Measurements from ENCODE around the gene DMTF1. TPM values are rescaled to one million over a fixed set of nuclear protein-coding genes. Genes with fewer than 3 reads are reported as not detected.
"Not testable (repeated sequence)": the region's sequence is repeated elsewhere in the genome, so short reads cannot be mapped to it uniquely, and the experiment has no call there.

DMTF1 gene

GRCh38 chr7:87245671-87246070 is 93.4 kb downstream of the DMTF1 start:
- not testable (repeated sequence) for H2AFZ ChIP-seq (ENCODE audit: low read length); H3K14ac ChIP-seq (ENCODE audit: low read length); H3K4me3 ChIP-seq (ENCODE audit: low read length in 2 of 2); H2BK15ac ChIP-seq (ENCODE audit: low read length); DNase-seq (ENCODE audit: low spot score); H3K9ac ChIP-seq (ENCODE audit: low read depth, low read length, poor library complexity); H2AK5ac ChIP-seq (ENCODE audit: low read depth, low read length); H3K23ac ChIP-seq (ENCODE audit: low read depth, low read length, poor library complexity); H3K79me1 ChIP-seq (ENCODE audit: low read depth, low read length); H3K18ac ChIP-seq (ENCODE audit: low read length); H4K91ac ChIP-seq (ENCODE audit: low read depth, low read length, poor library complexity); H3K9me3 ChIP-seq (replicated peaks in 1 of 2; ENCODE audit: control insufficient read depth in 2 of 2, insufficient read depth in 1 of 2, low read depth in 1 of 2, low read length in 2 of 2); H3K36me3 ChIP-seq (replicated peaks in 1 of 2; ENCODE audit: control insufficient read depth in 2 of 2, insufficient read depth in 2 of 2, low read length in 2 of 2); H2BK12ac ChIP-seq (ENCODE audit: low read length); H2BK5ac ChIP-seq (ENCODE audit: low read length); H4K8ac ChIP-seq (ENCODE audit: low read depth, low read length); H3K4me2 ChIP-seq (ENCODE audit: insufficient read depth, low read length, poor library complexity, severe bottlenecking); H3K4ac ChIP-seq (ENCODE audit: low read length); H2BK120ac ChIP-seq (ENCODE audit: low read depth, low read length); H3K27ac ChIP-seq (replicated peaks; ENCODE audit: low read length); H3K4me1 ChIP-seq (ENCODE audit: control insufficient read depth in 2 of 2, insufficient read depth in 1 of 2, low read depth in 1 of 2, low read length in 2 of 2)
- H3K27me3 ChIP-seq (ENCODE audit: control insufficient read depth in 3 of 3, insufficient read depth in 3 of 3, low read depth in 1 of 3, low read length in 3 of 3) = peaks cover 0 to 13% (median 0%) of the 10 kb centered on the region in 3 experiments
- WGBS, 2 donors (ENCODE audit: extremely low coverage in 2 of 2, insufficient read length in 2 of 2, insufficient replicate concordance in 1 of 2) = no CpG with 5 or more reads among the region's 5 CpGs

Small RNAs within 50 kb of the gene (small RNA-seq; reads per million reads assigned to genes)
- gene RF00019 (ENCODE audit: insufficient read depth) (not detected), gene RF02271 (ENCODE audit: insufficient read depth) (not detected)
